ENCODE results near the gene DNM3. TPM values are rescaled to one million over a fixed set of nuclear protein-coding genes. Genes with fewer than 3 reads are reported as not detected.
A peak's percentile ranks its signal among the peaks of the same experiment; 100 is the strongest.

The DNM3 gene
- total and polyA plus RNA-seq, 9 of the 15 experiments (the other 6 are each of a cell fraction or from before 2014, with no cell fraction given): 0.08 to 0.36 (median 0.22) TPM; not detected in 1

- TF ChIP-seq ZNF316 (IDR thresholded peaks at IDR 0.05) (peak; percentile 76), TRIM25 (IDR thresholded peaks at IDR 0.05; ENCODE audit: borderline replicate concordance) (no peak), ZNF143 (CRISPR knock-in tag; IDR thresholded peaks at IDR 0.05) (no peak), C11orf30 (IDR thresholded peaks at IDR 0.05; ENCODE audit: low read depth) (peak; percentile 43; the same call in 1 of the 2 replicates), MAFF (IDR thresholded peaks at IDR 0.05; ENCODE audit: low read length) (peak; percentile 57), BDP1 (IDR thresholded peaks at IDR 0.05; ENCODE audit: insufficient read depth, insufficient read length) (no peak), ZNF3 (CRISPR knock-in tag; IDR thresholded peaks at IDR 0.05) (no peak), MAFG (tag; conservative IDR thresholded peaks at IDR 0.05) (0 out of 2 replicates have a peak, but pooled peaks have one; percentile 32), NR2C1 (IDR thresholded peaks at IDR 0.05) (no peak), NR2C1 (tag; IDR thresholded peaks at IDR 0.05) (no peak), ASH1L (IDR thresholded peaks at IDR 0.05; ENCODE audit: borderline replicate concordance, low read depth, partially characterized antibody) (no peak), NELFE (IDR thresholded peaks at IDR 0.05; ENCODE audit: insufficient read depth, insufficient read length) (no peak), CREB3 (tag; conservative IDR thresholded peaks at IDR 0.05; ENCODE audit: low read depth) (no peak)
- Histone ChIP-seq H3K27me3 (ENCODE audit: control insufficient read depth in 2 of 2, insufficient read depth in 2 of 2, low read length in 2 of 2) (no peaks in the 10 kb centered on the region), H3K9me3 (replicated peaks; ENCODE audit: control insufficient read depth, insufficient read depth, low read depth, low read length) (no peaks in the 10 kb centered on the region), H3K4me2 (ENCODE audit: insufficient read depth, low read length) (no peak overlapping the region), H2AFZ (ENCODE audit: low read depth, low read length) (no peak overlapping the region), H3K4me1 (replicated peaks in 1 of 2; ENCODE audit: control insufficient read depth in 2 of 2, insufficient read depth in 2 of 2, low read length in 2 of 2) (no peaks in the 10 kb centered on the region), H3K9ac (ENCODE audit: insufficient read depth in 1 of 2, low read depth in 2 of 2, low read length in 2 of 2) (no peak overlapping the region), H3K79me2 (ENCODE audit: control insufficient read depth, insufficient read depth, low read length) (no peaks in the 10 kb centered on the region), H3K27ac (ENCODE audit: extremely low read depth, low read depth, low read length) (no peak overlapping the region), H4K20me1 (replicated peaks; ENCODE audit: control insufficient read depth, insufficient read depth, low read length) (no peaks in the 10 kb centered on the region), H3K36me3 (ENCODE audit: control insufficient read depth, insufficient read depth, low read length) (no peaks in the 10 kb centered on the region), H3K9me1 (ENCODE audit: control insufficient read depth, insufficient read depth, low read length) (no peaks in the 10 kb centered on the region), H3K4me3 (no peak overlapping the region)
- CTCF ChIA-PET (ENCODE audit: low intra/inter-chr PET ratio): no interaction called here
- POLR2A ChIA-PET: no interaction called here
- intact Hi-C loops (cut with micrococcal nuclease) (loop anchor here (5.0 kb wide), 1 partner anchor 113 kb away; no protein-coding TSS in a partner anchor), in situ Hi-C loops (cut with MboI) (no loop called here)
- DNase-seq (ENCODE audit: extremely low read depth in 1 of 4, low spot score in 3 of 4): no peak
- ATAC-seq: no peak
- FAIRE-seq: no peak
- 0% methylated on average over 5 of the region's 5 CpGs for WGBS (ENCODE audit: insufficient coverage, low coverage, missing lambda C conversion rate)
- BruUV-seq (replicated peaks): no TSS peak
Measured at GRCh38 chr1:171919891-171920887, 78.9 kb downstream of the DNM3 start.
